K562 (cell line): ENCODE results near the gene THEM4. TPM values are rescaled to one million over a fixed set of nuclear protein-coding genes. Genes with fewer than 3 reads are reported as not detected.

Experiments
- ATAC-seq: fragments of 200-7000 bp; cut with Tn5 transposase; 3 replicates; pipeline ENCODE4 v1.9.1; 2020; ENCODE audit warnings: moderate library complexity
- BruUV-seq: library from RNA; stranded (reverse); fragments of 400-500 nt; replicated peaks from 2 replicates; lab custom pipeline; 2021; lab: Mats Ljungman, UMichigan
- CTCF ChIA-PET: fragments of 300-600 bp; formaldehyde crosslinking; extraction: SDS; loops from one replicate; lab custom pipeline; 2021; ENCODE audit warnings: low intra/inter-chr PET ratio; lab: Yijun Ruan, JAX
- POLR2A ChIA-PET: fragments of 300-600, 350-650 bp; sonication (Branson Sonifier 250); formaldehyde crosslinking; extraction: SDS; loops from one replicate; lab custom pipeline; 2021; ENCODE audit warnings: antibody characterized with exemption, inconsistent platforms; lab: Yijun Ruan, JAX
- DNase-seq, 4 experiments: peaks; one replicate each; pipeline versions ENCODE4 v3.0.0 to v3.0.0-alpha.2; 2011 to 2018; ENCODE audit warnings: low spot score in 3 of 4, mixed read lengths in 3 of 4; ENCODE audit errors: extremely low read depth in 1 of 4
- FAIRE-seq: peaks from 2 replicates; lab custom pipeline; 2011; peaks lifted over from hg19 to GRCh38; lab: Jason Lieb, UNC
- H2AFZ ChIP-seq: 2 replicates; pipeline ENCODE4 v1.6.0; 2011; ENCODE audit warnings: low read depth, low read length, control low read depth, inconsistent platforms
- H3K27ac ChIP-seq: fragments of 200-600 bp; 3 replicates; pipeline ENCODE4 v1.8.0; 2011; ENCODE audit warnings: low read depth, mild to moderate bottlenecking, control low read depth, inconsistent platforms, low read length, moderate library complexity, mixed read lengths; ENCODE audit errors: extremely low read depth
- H3K27me3 ChIP-seq, 2 experiments: fragments of 300-600 bp in 1 of 2; 2 replicates in 1 of 2; 3 replicates in 1 of 2; pipeline versions ENCODE4 v1.6.0 to v1.8.0; 2011; ENCODE audit warnings: inconsistent platforms in 2 of 2, low read length in 2 of 2, mild to moderate bottlenecking in 1 of 2, mixed read lengths in 1 of 2, moderate library complexity in 1 of 2; ENCODE audit not compliant: control insufficient read depth in 2 of 2, insufficient read depth in 2 of 2
- H3K36me3 ChIP-seq: fragments of 300-600 bp; 3 replicates; pipeline ENCODE4 v1.8.0; 2011; ENCODE audit warnings: mild to moderate bottlenecking, low read length, inconsistent platforms; ENCODE audit not compliant: control insufficient read depth, insufficient read depth
- H3K4me1 ChIP-seq, 2 experiments: fragments of 200-600 bp in 1 of 2; replicated peaks in 1 of 2; 2 replicates in 1 of 2; 3 replicates in 1 of 2; pipeline versions ENCODE4 v1.5.1 to v1.8.0; 2011; ENCODE audit warnings: inconsistent platforms in 2 of 2, low read length in 2 of 2, mild to moderate bottlenecking in 1 of 2, mixed read lengths in 1 of 2, moderate library complexity in 1 of 2; ENCODE audit not compliant: control insufficient read depth in 2 of 2, insufficient read depth in 2 of 2
- H3K4me2 ChIP-seq: 2 replicates; pipeline ENCODE4 v1.6.1; 2011; ENCODE audit warnings: low read length, control low read depth, inconsistent platforms, mixed read lengths; ENCODE audit not compliant: insufficient read depth
- H3K4me3 ChIP-seq: fragments of 200-600 bp; sonication (generic), shearing (Covaris generic); 2 replicates; pipeline ENCODE4 v1.5.1; 2016; ENCODE audit warnings: control low read depth, inconsistent platforms
- H3K79me2 ChIP-seq: fragments of 200-600 bp; 3 replicates; pipeline ENCODE4 v1.8.0; 2011; ENCODE audit warnings: low read length, inconsistent platforms; ENCODE audit not compliant: control insufficient read depth, insufficient read depth
- H3K9ac ChIP-seq, 2 experiments: 2 replicates each; pipeline versions ENCODE4 v1.6.0 to v1.6.1; 2011; ENCODE audit warnings: low read depth in 2 of 2, low read length in 2 of 2, control low read depth in 1 of 2, inconsistent platforms in 1 of 2, mild to moderate bottlenecking in 1 of 2, mixed read lengths in 1 of 2; ENCODE audit not compliant: insufficient read depth in 1 of 2
- H3K9me1 ChIP-seq: one replicate; pipeline ENCODE4 v1.6.0; 2011; ENCODE audit warnings: inconsistent platforms, mild to moderate bottlenecking, low read length, moderate library complexity; ENCODE audit not compliant: control insufficient read depth, insufficient read depth
- H3K9me3 ChIP-seq: replicated peaks from 2 replicates; pipeline ENCODE4 v1.5.1; 2011; ENCODE audit warnings: low read depth, low read length, inconsistent platforms; ENCODE audit not compliant: control insufficient read depth, insufficient read depth
- H4K20me1 ChIP-seq: replicated peaks from 2 replicates; pipeline ENCODE4 v1.6.1; 2011; ENCODE audit warnings: low read length, inconsistent platforms, mixed read lengths; ENCODE audit not compliant: control insufficient read depth, insufficient read depth
- ADNP ChIP-seq: fragments of 200-800 bp; sonication (Bioruptor generic); IDR thresholded peaks from 2 replicates; pipeline ENCODE4 v1.6.1; 2016; ENCODE audit warnings: missing genetic modification characterization, missing compliant biosample characterization
- DIDO1 ChIP-seq: fragments of 450-650 bp; IDR thresholded peaks from 2 replicates; pipeline ENCODE4 v1.6.1; 2016; ENCODE audit warnings: low read depth, missing biosample characterization, missing genetic modification characterization
- EWSR1 ChIP-seq: fragments of 450-650 bp; IDR thresholded peaks from 2 replicates; pipeline ENCODE4 v1.6.1; 2018; ENCODE audit warnings: borderline replicate concordance, mild to moderate bottlenecking, low read depth, moderate library complexity; ENCODE audit not compliant: partially characterized antibody
- GTF2F1 ChIP-seq: IDR thresholded peaks from 2 replicates; pipeline ENCODE4 v1.6.1; 2011; ENCODE audit warnings: low read depth, low read length, improper control_type of control experiment
- HMBOX1 ChIP-seq: sonication (generic); IDR thresholded peaks from 2 replicates; pipeline ENCODE4 v1.6.1; 2016
- MTF1 ChIP-seq: fragments of 250-450 bp; sonication (Bioruptor Pico); IDR thresholded peaks from 2 replicates; pipeline ENCODE4 v1.9.0; 2021; ENCODE audit warnings: moderate library complexity, mild to moderate bottlenecking, inconsistent platforms, borderline replicate concordance
- NFIX ChIP-seq: fragments of 250-450 bp; sonication (Bioruptor Pico); IDR thresholded peaks from 2 replicates; pipeline ENCODE4 v1.4.0; 2020; ENCODE audit warnings: low read depth, mild to moderate bottlenecking, moderate library complexity
- NR2F6 ChIP-seq: fragments of 450-650 bp; formaldehyde crosslinking; IDR thresholded peaks from 2 replicates; pipeline ENCODE4 v1.4.0; 2020; ENCODE audit warnings: mild to moderate bottlenecking
- POU5F1 ChIP-seq: fragments of 150-350 bp; IDR thresholded peaks from 2 replicates; pipeline ENCODE4 v1.6.1; 2014; ENCODE audit warnings: borderline replicate concordance, low read length, low read depth, mild to moderate bottlenecking; ENCODE audit not compliant: partially characterized antibody
- SREBF1 ChIP-seq: fragments of 150-350 bp; IDR thresholded peaks from 2 replicates; pipeline ENCODE4 v1.6.1; 2014; ENCODE audit warnings: antibody characterized with exemption, low read depth, low read length, borderline replicate concordance
- TAF15 ChIP-seq: fragments of 200-400 bp; formaldehyde crosslinking; IDR thresholded peaks from 2 replicates; pipeline ENCODE4 v1.6.1; 2017; ENCODE audit warnings: mild to moderate bottlenecking, low read depth, low read length, moderate library complexity
- TAF7 ChIP-seq: fragments of 450-650 bp; IDR thresholded peaks from 2 replicates; pipeline ENCODE4 v1.6.1; 2016; ENCODE audit warnings: missing genetic modification characterization, missing compliant biosample characterization
- TCF3 ChIP-seq: sonication (generic); formaldehyde crosslinking; IDR thresholded peaks from 2 replicates; pipeline ENCODE4 v1.4.0; 2020; ENCODE audit warnings: mild to moderate bottlenecking, missing genetic modification reagents
- THRA ChIP-seq: fragments of 450-650 bp; IDR thresholded peaks from 2 replicates; pipeline ENCODE4 v1.6.1; 2017; ENCODE audit warnings: mild to moderate bottlenecking, moderate library complexity
- ZBTB34 ChIP-seq: fragments of 250-450 bp; sonication (Bioruptor Pico); IDR thresholded peaks from 2 replicates; pipeline ENCODE4 v1.8.0; 2021; ENCODE audit warnings: mild to moderate bottlenecking, moderate library complexity
- ZKSCAN1 ChIP-seq: fragments of 150-350 bp; IDR thresholded peaks from 2 replicates; pipeline ENCODE4 v1.6.1; 2016; ENCODE audit warnings: low read depth, low read length
- ZNF551 ChIP-seq: fragments of 250-450 bp; sonication (Bioruptor Pico); IDR thresholded peaks from 2 replicates; pipeline ENCODE4 v1.5.0; 2021; ENCODE audit warnings: mild to moderate bottlenecking, moderate library complexity
- WGBS: fragments of 100-300 bp; shearing (Covaris generic); methylation state at CpG from one replicate; pipeline ENCODE4 v1.1.6; 2016; ENCODE audit warnings: low coverage, mixed read lengths; ENCODE audit not compliant: insufficient coverage; ENCODE audit errors: missing lambda C conversion rate; 5-methylcytosine and 5-hydroxymethylcytosine counted together
- in situ Hi-C: fragments of 300-500 bp; cut with MboI; formaldehyde crosslinking; loops from 4 replicates; pipeline ENCODE4 v1.15.0; 2018; ENCODE audit warnings: inconsistent platforms, mixed read lengths
- intact Hi-C: fragments of 100-400 bp; cut with micrococcal nuclease; formaldehyde crosslinking; loops from 2 replicates; pipeline ENCODE4 v1.14.2; 2022
- polyA plus RNA-seq, 8 experiments: library from polyadenylated mRNA; depleted of rRNA in 4 of 8; stranded (reverse) in 5 of 8; unstranded in 3 of 8; fragments of >200 nt; fragmentation: Nextera tagmentation in 2 of 8; fragmentation: Illumina TruSeq in 1 of 8; extraction: Ambion mirVana in 2 of 8; extraction: Trizol in 1 of 8; gene quantifications; 2 replicates each; pipeline versions ENCODE4 v1.2.1 to v1.2.3, GENCODE V29; 2011 to 2014; ENCODE audit warnings: inconsistent platforms in 1 of 8, missing spikeins in 1 of 8
- total RNA-seq, 7 experiments: library from RNA; depleted of rRNA in 6 of 7; stranded (reverse); fragments of >200 nt in 6 of 7; fragmentation: Illumina TruSeq in 2 of 7; extraction: Trizol in 2 of 7; gene quantifications; 2 replicates each; pipeline versions ENCODE4 v1.2.1 to v1.2.3, GENCODE V29; 2011 to 2021; ENCODE audit warnings: low replicate concordance in 1 of 7

The THEM4 gene
- total and polyA plus RNA-seq, 9 of the 15 experiments (the other 6 are each of a cell fraction or from before 2014, with no cell fraction given), result 8.6 to 71.9 (median 35.3) TPM

GRCh38 chr1:151882466-151882865, 26.8 kb downstream of the THEM4 start:
- intact Hi-C loops, result no loop called here
- BruUV-seq, result no TSS peak
- in situ Hi-C loops, result no loop called here

More at GRCh38 chr1:151882466-151882865, 26.8 kb downstream of the THEM4 start:
- Histone ChIP-seq H3K9me3 (no peaks in the 10 kb centered on the region), H3K27ac (no peak overlapping the region), H4K20me1 (no peaks in the 10 kb centered on the region), H3K36me3 (peaks cover 21% of the 10 kb centered on the region), H3K4me2 (no peak overlapping the region), H3K4me3 (no peak overlapping the region), H3K4me1 (no peaks in the 10 kb centered on the region), H3K79me2 (no peaks in the 10 kb centered on the region), H3K9me1 (no peaks in the 10 kb centered on the region), H3K27me3 (no peaks in the 10 kb centered on the region), H3K9ac (no peak overlapping the region), H2AFZ (no peak overlapping the region)
- CTCF ChIA-PET, result interaction anchor here (0.6 kb wide), 1 partner anchor 16 kb away, joined by 4 read pairs; no protein-coding TSS in a partner anchor
- TF ChIP-seq POU5F1 (no peak), SREBF1 (no peak), TAF15 (no peak), DIDO1 (tag) (no peak), THRA (no peak), ZKSCAN1 (no peak), TCF3 (no peak), ZBTB34 (CRISPR knock-in tag) (no peak), TAF7 (no peak), EWSR1 (no peak), NFIX (no peak), ADNP (tag) (no peak), HMBOX1 (no peak), NR2F6 (no peak), ZNF551 (CRISPR knock-in tag) (no peak), GTF2F1 (no peak), MTF1 (CRISPR knock-in tag) (no peak)
- WGBS, result 93% methylated on average over 2 of the region's 2 CpGs
- no peak for DNase-seq
- FAIRE-seq, result no peak
- POLR2A ChIA-PET, result interaction anchor here (1.3 kb wide), 1 partner anchor 11 kb away, joined by 5 read pairs; no protein-coding TSS in a partner anchor
- ATAC-seq, result no peak
